Stimulated activated naive CD8-positive, alpha-beta T cell treated with anti-CD3 and anti-CD28 coated beads, Interleukin-15, amount 100 ng/mL, for 72 hours (primary cell): ENCODE data around the gene ZNF714.

ENCODE experiments used
- ATAC-seq: fragments of 150-1000 bp; cut with Tn5 transposase; 2 replicates; pipeline ENCODE4 v1.10.0; 2021; ENCODE audit warnings: mild to moderate bottlenecking, moderate library complexity
- DNase-seq, 2 donors: peaks; one replicate each; pipeline ENCODE4 v3.0.0; 2021 to 2022
- H3K27ac Mint-ChIP-seq, 2 donors: one replicate each; pipeline ENCODE4 v1.8.0; 2022; ENCODE audit warnings: mild to moderate bottlenecking in 2 of 2, mixed read lengths in 2 of 2, moderate library complexity in 2 of 2
- H3K27me3 Mint-ChIP-seq: one replicate; pipeline ENCODE4 v1.8.0; 2022; ENCODE audit warnings: mixed read lengths
- H3K4me1 Mint-ChIP-seq: one replicate; pipeline ENCODE4 v1.8.0; 2022; ENCODE audit warnings: mild to moderate bottlenecking, mixed read lengths
- H3K4me3 Mint-ChIP-seq, 2 donors: one replicate each; pipeline ENCODE4 v1.8.0; 2022; ENCODE audit warnings: mild to moderate bottlenecking in 2 of 2, mixed read lengths in 2 of 2, moderate library complexity in 1 of 2
- H3K9me3 Mint-ChIP-seq, 2 donors: one replicate each; pipeline ENCODE4 v1.8.0; 2022; ENCODE audit warnings: mixed read lengths in 2 of 2

ZNF714 gene

DNA sequence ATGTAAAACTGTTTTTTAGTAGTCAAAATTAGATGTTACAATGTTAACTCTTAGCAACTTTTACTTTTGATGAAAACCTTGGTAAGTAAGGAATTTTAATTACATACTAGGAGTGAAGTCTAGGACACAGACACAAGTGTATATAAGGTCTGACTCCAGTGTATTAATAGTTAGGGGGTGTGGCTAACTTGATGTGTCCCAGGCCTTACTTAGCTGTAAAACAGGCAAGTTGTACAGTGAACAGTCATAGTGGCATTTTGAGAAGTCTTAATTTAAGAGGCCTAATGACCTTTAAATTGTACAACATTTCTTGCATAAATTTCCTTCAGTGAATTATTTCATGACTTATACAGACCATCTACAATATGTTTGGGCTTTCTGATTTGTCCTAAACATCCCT is 66.7 kb downstream of the ZNF714 start:
- H3K4me1 Mint-ChIP-seq = peaks cover 29% of the 10 kb centered on the region
- ATAC-seq (no peak), DNase-seq (no peak)
- H3K9me3 Mint-ChIP-seq = peaks cover 6 to 13% of the 10 kb centered on the region in 2 donors
- H3K27me3 Mint-ChIP-seq = no peaks in the 10 kb centered on the region
- H3K4me3 Mint-ChIP-seq = no peak overlapping the region
- H3K27ac Mint-ChIP-seq = no peak overlapping the region

DNA sequence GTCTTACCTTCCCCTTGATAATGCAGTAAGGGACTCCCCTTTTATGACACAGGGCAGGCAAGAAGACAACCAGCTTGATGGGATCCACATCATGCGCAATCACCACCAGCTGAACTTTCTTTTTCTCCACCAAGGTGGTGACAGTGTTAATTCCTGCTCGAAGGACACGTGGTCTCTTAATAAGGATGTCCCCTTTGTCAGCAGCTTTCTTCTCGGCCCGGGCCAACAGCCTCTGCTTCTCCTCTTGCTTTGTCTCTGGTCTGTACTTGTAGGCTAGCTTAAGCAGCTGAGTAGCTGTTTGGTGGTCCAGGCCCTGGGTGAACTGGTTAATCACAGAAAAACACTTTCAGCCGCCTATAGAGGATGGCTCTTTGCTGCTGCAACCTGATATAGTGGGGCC is 67.9 kb downstream of the ZNF714 start:
- Mint-ChIP-seq H3K27ac (no peak overlapping the region), H3K4me3 (no peak overlapping the region), H3K27me3 (no peaks in the 10 kb centered on the region), H3K9me3 (peaks cover 6 to 13% of the 10 kb centered on the region in 2 donors), H3K4me1 (peaks cover 25% of the 10 kb centered on the region)
- DNase-seq = no peak
- no peak for ATAC-seq

DNA sequence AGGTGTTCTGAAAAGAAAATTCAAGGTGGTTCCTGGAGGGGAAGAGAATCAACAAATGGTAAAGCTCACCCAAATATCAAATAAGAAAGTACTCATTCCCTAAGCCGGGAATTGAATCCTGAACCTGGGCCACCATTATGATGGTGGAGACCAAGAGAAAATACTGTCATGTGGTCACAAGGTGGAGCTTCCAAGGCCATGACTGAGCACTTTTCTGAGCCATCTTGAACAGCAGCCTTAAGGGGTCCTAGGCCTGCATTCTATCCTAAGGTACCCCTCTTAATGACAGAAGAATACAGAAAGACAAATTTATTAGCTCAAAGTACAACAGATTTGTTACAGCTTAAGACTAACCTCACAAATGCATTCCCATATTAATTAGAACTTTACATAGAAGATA is 69.5 kb downstream of the ZNF714 start:
- no peak for DNase-seq
- Mint-ChIP-seq H3K9me3 (peaks cover 12 to 16% of the 10 kb centered on the region in 2 donors), H3K4me1 (peaks cover 22% of the 10 kb centered on the region), H3K4me3 (no peak overlapping the region), H3K27me3 (no peaks in the 10 kb centered on the region), H3K27ac (no peak overlapping the region)
- ATAC-seq = no peak

DNA sequence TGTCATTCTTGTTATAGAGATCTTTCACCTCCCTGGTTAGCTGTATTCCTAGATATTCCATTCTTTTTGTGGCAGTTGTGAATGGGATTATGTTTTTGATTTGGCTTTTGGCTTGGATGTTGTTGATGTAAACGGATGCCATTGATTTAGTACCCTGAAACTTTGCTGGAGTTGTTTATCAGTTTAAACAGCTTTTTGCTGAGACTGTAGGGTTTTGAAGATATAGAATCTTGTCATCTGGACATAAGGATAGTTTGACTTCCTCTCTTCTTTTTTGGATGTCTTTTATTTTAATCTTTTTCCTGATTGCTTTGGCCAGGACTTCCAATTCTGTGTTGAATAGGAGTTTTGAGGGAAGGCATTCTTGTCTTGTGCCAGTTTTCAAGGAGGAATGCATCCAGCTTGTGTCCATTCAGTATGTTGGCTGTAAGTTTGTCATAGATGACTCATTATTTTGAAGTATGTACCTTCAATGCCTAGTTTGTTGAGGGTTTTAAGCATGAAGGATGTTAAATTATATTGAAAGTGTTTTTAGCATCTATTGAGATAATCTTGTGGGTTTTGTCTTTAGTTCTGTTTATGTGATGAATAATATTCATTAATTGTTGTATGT is 76.6 kb downstream of the ZNF714 start:
- Mint-ChIP-seq H3K9me3 (peaks cover 4 to 18% of the 10 kb centered on the region in 2 donors), H3K27me3 (no peaks in the 10 kb centered on the region), H3K27ac (no peak overlapping the region), H3K4me3 (no peak overlapping the region), H3K4me1 (peaks cover 18% of the 10 kb centered on the region)
- no peak for DNase-seq
- no peak for ATAC-seq

GRCh38 chr19:21164541-21164940 is 82.5 kb downstream of the ZNF714 start:
- Mint-ChIP-seq H3K4me3 (no peak overlapping the region), H3K27ac (peak overlapping the region in 1 of 2 donors; percentile 63), H3K4me1 (no peaks in the 10 kb centered on the region), H3K9me3 (no peaks in the 10 kb centered on the region), H3K27me3 (no peaks in the 10 kb centered on the region)
- DNase-seq (no peak), ATAC-seq (no peak)

DNA sequence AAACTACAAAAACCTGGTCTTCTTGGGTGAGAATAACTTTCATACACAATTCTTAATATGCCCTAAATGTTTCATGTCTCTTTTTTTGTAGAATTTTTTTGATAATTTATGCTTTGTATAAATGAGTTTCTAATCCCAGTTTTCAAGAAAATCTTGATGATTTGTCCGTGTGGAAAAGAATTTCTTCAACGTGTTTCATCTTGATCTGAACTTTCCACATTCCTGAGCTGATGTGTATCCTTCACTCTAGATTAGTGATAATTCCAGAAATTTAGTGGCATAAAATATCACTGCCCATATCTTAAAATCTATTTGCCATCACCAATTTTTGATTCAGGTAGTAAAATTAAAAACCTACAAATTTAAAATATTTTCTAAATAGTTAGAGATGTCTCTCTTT is 84.4 kb downstream of the ZNF714 start:
- Mint-ChIP-seq H3K27ac (no peak overlapping the region), H3K4me1 (no peaks in the 10 kb centered on the region), H3K9me3 (no peaks in the 10 kb centered on the region), H3K27me3 (no peaks in the 10 kb centered on the region), H3K4me3 (no peak overlapping the region)
- DNase-seq (no peak), ATAC-seq (no peak)
